Lung (tissue), 12 donors: ENCODE measurements around the gene ATP8B4. TPM values are rescaled to one million over a fixed set of nuclear protein-coding genes. Genes with fewer than 3 reads are reported as not detected.

Experiments used
- ATAC-seq: fragments of 200-7000 bp; cut with Tn5 transposase; one replicate; pipeline ENCODE4 v1.9.1; 2020; ENCODE audit warnings: moderate number of reproducible peaks; ENCODE audit not compliant: insufficient read depth, low FRiP score
- DNase-seq, 3 donors: peaks; one replicate each; pipeline ENCODE4 v3.0.0-alpha.2; 2013 to 2017
- H3K27ac ChIP-seq, 2 donors: one replicate each; pipeline ENCODE4 v1.5.1; 2013; ENCODE audit warnings: mild to moderate bottlenecking in 2 of 2, moderate library complexity in 2 of 2, control low read depth in 1 of 2, inconsistent platforms in 1 of 2, low read depth in 1 of 2, low read length in 1 of 2
- H3K27me3 ChIP-seq, 3 donors: one replicate each; pipeline ENCODE4 v1.5.1; 2013; ENCODE audit warnings: low read length in 2 of 3; ENCODE audit not compliant: control insufficient read depth in 3 of 3, insufficient read depth in 3 of 3
- H3K36me3 ChIP-seq, 4 donors: one replicate each; pipeline ENCODE4 v1.5.1; 2013; ENCODE audit warnings: low read length in 4 of 4, mild to moderate bottlenecking in 1 of 4, moderate library complexity in 1 of 4; ENCODE audit not compliant: control insufficient read depth in 4 of 4, insufficient read depth in 4 of 4
- H3K4me1 ChIP-seq, 5 donors: one replicate each; pipeline ENCODE4 v1.5.1; 2013; ENCODE audit warnings: low read length in 5 of 5, mild to moderate bottlenecking in 2 of 5, moderate library complexity in 1 of 5; ENCODE audit not compliant: control insufficient read depth in 5 of 5, insufficient read depth in 5 of 5
- H3K4me3 ChIP-seq: one replicate; pipeline ENCODE4 v1.5.1; 2013; ENCODE audit warnings: mild to moderate bottlenecking, control low read depth, moderate library complexity
- H3K9ac ChIP-seq, 2 donors: one replicate each; pipeline ENCODE4 v1.5.1; 2013; ENCODE audit warnings: low read length in 2 of 2, control low read depth in 1 of 2; ENCODE audit not compliant: insufficient read depth in 1 of 2
- H3K9me3 ChIP-seq, 4 donors: one replicate each; pipeline ENCODE4 v1.5.1; 2013; ENCODE audit warnings: low read length in 3 of 4, mild to moderate bottlenecking in 1 of 4, moderate library complexity in 1 of 4; ENCODE audit not compliant: control insufficient read depth in 4 of 4, insufficient read depth in 3 of 4
- WGBS, 2 donors: extraction: QIAGEN DNeasy Blood & Tissue Kit; methylation state at CpG; one replicate each; pipeline ENCODE4 v1.1.7; 2013; 5-methylcytosine and 5-hydroxymethylcytosine counted together
- polyA plus RNA-seq, 2 donors: library from polyadenylated mRNA; stranded (reverse); fragments of 200-250 nt; gene quantifications; one replicate each; pipeline ENCODE4 v1.2.1, GENCODE V29; 2013
- total RNA-seq, 2 donors: library from RNA; depleted of rRNA in 1 of 2; stranded (reverse); fragments of >200 nt in 1 of 2; gene quantifications; one replicate each; pipeline ENCODE4 v1.2.1, GENCODE V29; 2014 to 2021
- TF ChIP-seq, protein P1 (sequence below): IDR thresholded peaks from 2 replicates; pipeline ENCODE4 v1.5.1; 2012; ENCODE audit warnings: mild to moderate bottlenecking; ENCODE audit errors: control extremely low read depth, extremely low read depth
- donor health status: control.
- donor health status: control.
- donor health status: Bipolar disorder and iron deficiency.
- donor health status: healthy.
- donor health status: DM: yes; HTN: yes; CAD: no.

Gene ATP8B4
- total and polyA plus RNA-seq, 4 donors = 1.6 to 23.1 (median 3.3) TPM

DNA sequence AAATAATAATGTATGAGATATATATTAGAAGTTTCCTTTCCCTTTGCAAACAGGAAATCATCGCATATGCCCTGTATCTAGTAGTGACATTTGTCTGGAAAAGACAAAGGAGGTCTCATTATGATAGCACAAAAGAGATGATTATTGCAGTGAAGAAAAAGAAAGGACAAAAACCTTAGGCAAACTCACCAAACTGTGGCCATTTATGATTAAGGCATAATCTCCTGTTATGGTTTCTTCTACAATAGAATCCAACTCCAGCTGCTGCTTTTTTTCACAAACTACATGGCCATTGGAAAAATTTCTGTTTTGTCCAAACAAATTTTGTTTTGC lies 218.2 kb downstream of the ATP8B4 start:
- peaks cover 0 to 48% (median 0%) of the 10 kb centered on the region in 5 donors for H3K4me1 ChIP-seq
- no peak overlapping the region for H3K27ac ChIP-seq
- H3K9ac ChIP-seq = no peak overlapping the region
- no peaks in the 10 kb centered on the region for H3K36me3 ChIP-seq
- DNase-seq (no peak), ATAC-seq (no peak)
- TF ChIP-seq, protein P1, sequence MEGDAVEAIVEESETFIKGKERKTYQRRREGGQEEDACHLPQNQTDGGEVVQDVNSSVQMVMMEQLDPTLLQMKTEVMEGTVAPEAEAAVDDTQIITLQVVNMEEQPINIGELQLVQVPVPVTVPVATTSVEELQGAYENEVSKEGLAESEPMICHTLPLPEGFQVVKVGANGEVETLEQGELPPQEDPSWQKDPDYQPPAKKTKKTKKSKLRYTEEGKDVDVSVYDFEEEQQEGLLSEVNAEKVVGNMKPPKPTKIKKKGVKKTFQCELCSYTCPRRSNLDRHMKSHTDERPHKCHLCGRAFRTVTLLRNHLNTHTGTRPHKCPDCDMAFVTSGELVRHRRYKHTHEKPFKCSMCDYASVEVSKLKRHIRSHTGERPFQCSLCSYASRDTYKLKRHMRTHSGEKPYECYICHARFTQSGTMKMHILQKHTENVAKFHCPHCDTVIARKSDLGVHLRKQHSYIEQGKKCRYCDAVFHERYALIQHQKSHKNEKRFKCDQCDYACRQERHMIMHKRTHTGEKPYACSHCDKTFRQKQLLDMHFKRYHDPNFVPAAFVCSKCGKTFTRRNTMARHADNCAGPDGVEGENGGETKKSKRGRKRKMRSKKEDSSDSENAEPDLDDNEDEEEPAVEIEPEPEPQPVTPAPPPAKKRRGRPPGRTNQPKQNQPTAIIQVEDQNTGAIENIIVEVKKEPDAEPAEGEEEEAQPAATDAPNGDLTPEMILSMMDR = no peak
- H3K27me3 ChIP-seq = no peaks in the 10 kb centered on the region
- WGBS, 2 donors = 64 to 79% methylated on average over 1 of the region's 1 CpG
- no peak overlapping the region for H3K4me3 ChIP-seq
- H3K9me3 ChIP-seq = no peaks in the 10 kb centered on the region

DNA sequence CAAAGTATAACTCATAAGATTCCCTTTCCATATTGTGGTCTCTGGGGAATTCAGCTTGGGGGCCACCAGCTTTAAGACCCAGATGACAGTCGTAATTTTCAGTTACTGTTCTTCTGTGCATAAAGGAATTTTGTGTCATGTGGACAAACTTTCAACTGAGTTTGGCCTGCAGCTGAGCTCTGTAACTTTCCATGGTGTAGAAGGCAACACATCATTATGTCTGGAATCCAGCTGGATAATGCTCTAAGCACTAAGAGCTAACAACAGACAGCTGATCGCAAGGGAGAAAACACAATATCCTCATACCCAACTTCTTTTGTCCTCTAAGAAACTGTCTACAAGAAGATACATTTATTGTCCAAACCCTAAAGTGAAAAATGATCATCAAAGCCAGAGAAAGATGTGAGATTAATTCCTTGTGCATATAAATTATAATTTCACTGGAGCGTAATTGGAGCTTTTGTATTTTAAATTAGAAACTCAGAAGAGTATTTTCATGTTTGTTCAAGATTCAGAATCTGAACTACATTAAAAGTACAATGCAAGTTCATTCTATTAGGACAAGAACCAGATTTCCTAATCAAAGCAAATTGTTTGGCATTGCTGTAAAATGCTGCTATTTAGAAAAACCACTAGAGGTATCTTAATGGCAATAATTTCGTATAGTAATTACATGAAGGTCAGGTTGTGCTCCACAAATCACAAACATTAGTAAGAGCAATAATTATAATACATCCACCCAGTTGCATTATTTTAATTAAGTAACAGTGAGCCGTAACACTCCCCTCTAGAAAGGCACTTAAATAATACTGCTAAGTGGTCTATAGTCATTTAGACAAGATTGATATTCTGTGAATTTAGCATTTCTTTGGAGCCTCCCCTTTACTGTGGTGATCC lies 218.8 kb downstream of the ATP8B4 start:
- no peaks in the 10 kb centered on the region for H3K9me3 ChIP-seq
- TF ChIP-seq, protein P1 = no peak
- H3K4me3 ChIP-seq = no peak overlapping the region
- WGBS, 2 donors = 73 to 76% methylated on average over 5 of the region's 5 CpGs
- peaks cover 0 to 48% (median 0%) of the 10 kb centered on the region in 5 donors for H3K4me1 ChIP-seq
- no peaks in the 10 kb centered on the region for H3K36me3 ChIP-seq
- DNase-seq (peak; percentile 83 to 99 (median 98)), ATAC-seq (no peak)
- peak overlapping the region in 1 of 2 donors; percentile 47 for H3K9ac ChIP-seq
- no peaks in the 10 kb centered on the region for H3K27me3 ChIP-seq
- H3K27ac ChIP-seq = no peak overlapping the region

DNA sequence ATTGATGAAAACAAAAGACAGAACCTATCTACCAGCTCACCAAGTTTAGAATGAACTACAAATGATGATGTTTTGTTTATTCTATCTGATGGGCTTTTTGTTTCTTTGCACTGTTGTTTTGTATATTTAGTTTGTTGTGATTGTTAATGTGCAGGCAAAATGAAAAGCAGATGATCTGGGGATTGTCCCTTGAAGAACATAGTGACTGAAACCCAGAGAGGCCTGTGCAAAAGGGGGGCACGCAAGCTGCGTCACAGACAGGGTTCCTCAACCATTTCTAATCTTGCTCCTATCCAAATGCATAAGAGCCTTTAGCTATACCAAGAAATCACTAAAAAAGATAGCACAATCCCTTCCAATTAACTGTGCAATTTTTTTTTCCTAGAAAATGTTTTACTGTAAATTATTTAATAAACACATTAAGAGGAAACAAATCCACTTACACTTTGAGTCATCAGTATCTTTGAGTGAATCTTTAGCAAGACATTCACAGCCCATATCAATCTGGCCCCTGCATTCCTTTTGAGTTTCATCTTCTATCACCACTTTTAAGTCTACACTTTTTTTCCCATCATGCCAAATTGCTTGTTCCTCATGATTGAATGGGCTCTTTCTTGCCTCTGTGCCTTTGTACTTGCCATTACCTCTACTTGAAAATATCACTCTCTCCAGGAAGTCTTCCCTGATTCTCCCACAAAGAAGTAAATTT lies 220.3 kb downstream of the ATP8B4 start:
- H3K27ac ChIP-seq = no peak overlapping the region
- H3K4me1 ChIP-seq = peaks cover 0 to 48% (median 0%) of the 10 kb centered on the region in 5 donors
- H3K36me3 ChIP-seq = no peaks in the 10 kb centered on the region
- no peaks in the 10 kb centered on the region for H3K9me3 ChIP-seq
- 91 to 97% methylated on average over 2 of the region's 2 CpGs for WGBS, 2 donors
- no peak for ATAC-seq
- no peak overlapping the region for H3K9ac ChIP-seq
- H3K27me3 ChIP-seq = no peaks in the 10 kb centered on the region
- TF ChIP-seq, protein P1 = no peak
- no peak overlapping the region for H3K4me3 ChIP-seq
- no peak for DNase-seq
